GM20000 (cell line): Measurements from ENCODE around the gene LCT.

Experiments
- DNase-seq: peaks from one replicate; pipeline ENCODE4 v3.0.0; 2012; ENCODE audit warnings: low spot score
- TF ChIP-seq, protein P1 (sequence below): IDR thresholded peaks from 2 replicates; pipeline ENCODE4 v1.5.1; 2012; ENCODE audit warnings: mild to moderate bottlenecking, control low read depth; ENCODE audit errors: extremely low read depth, missing control alignments

LCT gene

GRCh38 chr2:135783439-135783838 is 53.5 kb downstream of the LCT start:
- TF ChIP-seq, protein P1, sequence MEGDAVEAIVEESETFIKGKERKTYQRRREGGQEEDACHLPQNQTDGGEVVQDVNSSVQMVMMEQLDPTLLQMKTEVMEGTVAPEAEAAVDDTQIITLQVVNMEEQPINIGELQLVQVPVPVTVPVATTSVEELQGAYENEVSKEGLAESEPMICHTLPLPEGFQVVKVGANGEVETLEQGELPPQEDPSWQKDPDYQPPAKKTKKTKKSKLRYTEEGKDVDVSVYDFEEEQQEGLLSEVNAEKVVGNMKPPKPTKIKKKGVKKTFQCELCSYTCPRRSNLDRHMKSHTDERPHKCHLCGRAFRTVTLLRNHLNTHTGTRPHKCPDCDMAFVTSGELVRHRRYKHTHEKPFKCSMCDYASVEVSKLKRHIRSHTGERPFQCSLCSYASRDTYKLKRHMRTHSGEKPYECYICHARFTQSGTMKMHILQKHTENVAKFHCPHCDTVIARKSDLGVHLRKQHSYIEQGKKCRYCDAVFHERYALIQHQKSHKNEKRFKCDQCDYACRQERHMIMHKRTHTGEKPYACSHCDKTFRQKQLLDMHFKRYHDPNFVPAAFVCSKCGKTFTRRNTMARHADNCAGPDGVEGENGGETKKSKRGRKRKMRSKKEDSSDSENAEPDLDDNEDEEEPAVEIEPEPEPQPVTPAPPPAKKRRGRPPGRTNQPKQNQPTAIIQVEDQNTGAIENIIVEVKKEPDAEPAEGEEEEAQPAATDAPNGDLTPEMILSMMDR = no peak
- no peak for DNase-seq

DNA sequence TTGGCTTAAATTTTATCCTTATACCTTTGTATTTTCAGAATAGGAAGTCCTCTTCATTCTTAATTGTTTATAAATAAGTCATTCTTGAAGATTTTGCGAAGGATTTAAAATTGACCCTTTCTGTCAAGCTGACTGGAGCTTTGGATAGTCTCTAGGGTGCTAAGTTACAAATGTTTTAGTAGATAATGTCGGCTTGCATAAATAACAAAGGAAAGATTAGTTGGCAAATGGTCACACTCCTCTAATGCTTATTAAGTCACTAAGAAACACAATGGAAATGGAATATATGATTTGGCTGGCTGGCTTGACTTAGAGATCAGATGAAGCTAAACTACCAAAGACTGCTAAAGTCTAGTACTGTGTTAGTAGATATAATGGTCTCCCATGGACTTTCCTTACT is 54.8 kb downstream of the LCT start:
- TF ChIP-seq, protein P1 = no peak
- DNase-seq = no peak

DNA sequence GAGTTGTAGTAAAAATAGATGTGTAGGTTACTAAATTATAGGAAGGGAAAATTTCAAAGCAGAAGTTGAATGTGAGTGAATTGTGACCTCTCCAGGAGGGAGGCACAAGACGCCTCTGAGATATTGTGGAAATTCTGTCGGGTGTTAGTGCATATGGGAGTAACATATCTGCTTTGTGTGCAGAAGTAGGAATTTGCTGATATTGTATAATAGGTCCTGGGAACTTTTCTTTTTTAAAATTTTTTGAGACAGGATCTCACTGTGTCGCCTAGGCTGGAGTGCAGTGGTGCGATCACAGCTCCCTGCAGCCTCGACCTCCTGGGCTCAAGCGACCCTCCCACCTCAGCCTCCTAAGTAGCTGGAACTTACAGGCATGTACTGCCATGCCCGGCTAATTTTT is 60.6 kb downstream of the LCT start:
- DNase-seq = no peak

DNA sequence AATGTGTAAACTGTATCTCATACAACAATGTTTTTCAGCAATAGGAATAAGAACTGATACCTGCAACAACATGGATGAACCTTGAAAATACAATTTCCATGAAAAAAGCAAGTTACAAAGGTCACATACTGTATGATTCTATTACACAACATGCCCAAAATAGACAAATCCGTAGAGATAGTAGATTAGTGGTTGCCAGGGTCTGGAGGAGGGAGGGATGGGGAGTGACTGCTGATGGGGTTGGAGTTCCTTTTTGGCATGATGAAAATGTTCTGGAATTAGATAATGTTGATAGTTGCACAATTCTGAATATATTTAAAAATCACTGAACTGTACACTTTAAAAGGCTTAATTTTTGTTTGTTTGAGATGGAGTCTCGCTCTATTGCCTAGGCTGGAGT is 61.6 kb downstream of the LCT start:
- DNase-seq = no peak
- TF ChIP-seq, protein P1 = no peak

More for the DNA sequence above, 60.6 kb downstream of the LCT start:
- TF ChIP-seq, protein P1 = no peak

- no peak for DNase-seq
- TF ChIP-seq, protein P1 = no peak
Measured at GRCh38 chr2:135773917-135774316, 63.1 kb downstream of the LCT start.

GRCh38 chr2:135773319-135773718 is 63.7 kb downstream of the LCT start:
- no peak for DNase-seq

GRCh38 chr2:135768863-135769262 is 68.1 kb downstream of the LCT start:
- DNase-seq = no peak
- TF ChIP-seq, protein P1 = no peak

More at GRCh38 chr2:135773319-135773718, 63.7 kb downstream of the LCT start:
- TF ChIP-seq, protein P1 = no peak
